ENCODE measurements around the gene LMCD1.

LMCD1 gene

DNA sequence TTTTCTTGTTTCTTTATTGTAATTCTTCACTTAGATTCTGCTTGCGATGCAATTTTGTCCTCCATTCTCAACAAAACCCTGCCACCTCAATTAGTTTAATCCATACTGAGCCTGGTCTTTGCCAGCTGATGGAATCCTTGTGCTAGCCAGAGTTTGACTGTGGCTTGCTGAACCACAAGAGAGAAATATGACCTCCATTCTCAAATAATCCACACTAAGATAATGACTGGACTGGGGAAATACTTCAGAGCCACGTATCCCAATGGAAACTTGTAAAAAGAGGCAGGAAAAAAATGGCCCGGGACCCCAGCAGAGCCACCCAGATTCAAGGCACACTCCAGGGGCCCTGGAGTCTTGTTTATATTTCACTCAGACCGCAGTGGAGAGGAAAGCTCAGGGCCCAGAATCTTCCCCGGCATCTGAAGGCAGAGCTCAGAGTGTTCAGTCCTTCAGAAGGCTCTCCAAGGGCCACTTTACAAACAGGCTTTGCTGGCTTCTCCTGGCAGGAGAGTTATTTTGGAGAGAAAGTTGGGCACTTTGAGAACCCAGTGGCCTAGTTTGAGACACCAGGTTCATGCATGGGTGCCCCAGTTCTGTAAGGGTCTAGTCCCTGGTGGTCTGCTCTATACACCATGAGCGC, 80.3 kb downstream of the LMCD1 start:
- H3K9me3 ChIP-seq (ENCODE audit: severe bottlenecking): no peaks in the 10 kb centered on the region
- DNase-seq: no peak
- TF ChIP-seq, protein P1, sequence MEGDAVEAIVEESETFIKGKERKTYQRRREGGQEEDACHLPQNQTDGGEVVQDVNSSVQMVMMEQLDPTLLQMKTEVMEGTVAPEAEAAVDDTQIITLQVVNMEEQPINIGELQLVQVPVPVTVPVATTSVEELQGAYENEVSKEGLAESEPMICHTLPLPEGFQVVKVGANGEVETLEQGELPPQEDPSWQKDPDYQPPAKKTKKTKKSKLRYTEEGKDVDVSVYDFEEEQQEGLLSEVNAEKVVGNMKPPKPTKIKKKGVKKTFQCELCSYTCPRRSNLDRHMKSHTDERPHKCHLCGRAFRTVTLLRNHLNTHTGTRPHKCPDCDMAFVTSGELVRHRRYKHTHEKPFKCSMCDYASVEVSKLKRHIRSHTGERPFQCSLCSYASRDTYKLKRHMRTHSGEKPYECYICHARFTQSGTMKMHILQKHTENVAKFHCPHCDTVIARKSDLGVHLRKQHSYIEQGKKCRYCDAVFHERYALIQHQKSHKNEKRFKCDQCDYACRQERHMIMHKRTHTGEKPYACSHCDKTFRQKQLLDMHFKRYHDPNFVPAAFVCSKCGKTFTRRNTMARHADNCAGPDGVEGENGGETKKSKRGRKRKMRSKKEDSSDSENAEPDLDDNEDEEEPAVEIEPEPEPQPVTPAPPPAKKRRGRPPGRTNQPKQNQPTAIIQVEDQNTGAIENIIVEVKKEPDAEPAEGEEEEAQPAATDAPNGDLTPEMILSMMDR (IDR thresholded peaks at IDR 0.05; ENCODE audit: low read depth, low read length): no peak
- no peaks in the 10 kb centered on the region for H3K27me3 ChIP-seq (ENCODE audit: insufficient read depth, low read depth, severe bottlenecking)
- H3K36me3 ChIP-seq: no peaks in the 10 kb centered on the region
- H3K4me3 ChIP-seq (ENCODE audit: low read depth, low read length): no peak overlapping the region
- no peak overlapping the region for H3K27ac ChIP-seq

DNA sequence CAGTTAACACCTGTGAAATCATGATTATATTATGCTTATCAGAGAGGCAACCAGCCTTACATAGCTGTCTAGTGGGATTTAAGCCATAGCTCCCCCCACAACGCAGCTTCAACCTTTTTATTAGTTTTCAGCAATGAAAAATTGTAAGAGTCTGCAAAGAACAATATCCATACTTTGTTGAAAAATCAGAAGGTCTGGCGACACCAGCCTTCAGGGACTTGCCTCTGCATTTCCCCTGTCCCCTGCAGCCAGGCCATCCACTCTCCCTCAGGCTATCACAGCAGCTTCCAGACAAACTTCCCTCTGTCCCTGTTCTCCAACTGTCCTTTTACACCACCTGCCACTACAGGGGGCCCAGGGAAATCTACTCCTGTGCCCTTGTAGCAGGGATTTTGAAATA, 83.0 kb downstream of the LMCD1 start:
- H3K36me3 ChIP-seq: no peaks in the 10 kb centered on the region
- TF ChIP-seq, protein P1 (IDR thresholded peaks at IDR 0.05; ENCODE audit: low read depth, low read length): no peak
- H3K27me3 ChIP-seq (ENCODE audit: insufficient read depth, low read depth, severe bottlenecking): no peaks in the 10 kb centered on the region
- no peaks in the 10 kb centered on the region for H3K9me3 ChIP-seq (ENCODE audit: severe bottlenecking)
- H3K27ac ChIP-seq: no peak overlapping the region
- DNase-seq: no peak
- H3K4me3 ChIP-seq (ENCODE audit: low read depth, low read length): no peak overlapping the region

DNA sequence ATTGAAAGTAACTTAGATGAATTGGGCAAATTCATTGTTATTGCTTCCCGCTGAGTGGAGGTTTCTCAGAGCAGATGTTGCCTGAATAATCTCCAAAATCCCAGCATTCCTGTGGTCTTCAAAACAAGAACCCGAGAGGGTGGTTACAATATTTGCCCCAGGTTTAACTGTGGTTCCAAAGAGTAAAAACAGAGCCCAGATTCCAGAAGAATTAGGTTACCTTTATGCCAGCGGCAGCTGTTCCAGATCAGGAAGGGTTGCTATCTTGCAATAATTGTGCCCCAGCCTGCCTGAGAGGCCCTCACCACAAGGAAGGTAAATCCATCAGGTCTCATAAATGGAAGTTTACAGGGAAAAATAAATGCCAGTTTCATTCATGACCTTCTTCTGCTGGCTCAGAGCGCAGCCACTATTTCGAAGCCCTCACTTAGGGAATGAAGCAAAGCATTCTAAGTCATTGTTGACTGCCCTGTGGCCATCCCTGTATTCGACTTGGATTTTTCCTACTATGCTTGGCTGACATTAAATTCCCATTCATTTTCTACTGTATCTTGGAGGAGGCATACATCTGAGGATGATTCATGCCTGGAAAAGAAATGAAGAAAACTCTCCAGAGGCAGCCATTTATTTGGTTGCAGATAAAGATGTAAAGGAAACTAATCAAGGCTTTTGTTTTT, 88.4 kb downstream of the LMCD1 start:
- Histone ChIP-seq H3K4me3 (ENCODE audit: low read depth, low read length) (no peak overlapping the region), H3K9me3 (ENCODE audit: severe bottlenecking) (no peaks in the 10 kb centered on the region), H3K27me3 (ENCODE audit: insufficient read depth, low read depth, severe bottlenecking) (no peaks in the 10 kb centered on the region), H3K36me3 (no peaks in the 10 kb centered on the region), H3K27ac (no peak overlapping the region)
- TF ChIP-seq, protein P1 (IDR thresholded peaks at IDR 0.05; ENCODE audit: low read depth, low read length): no peak
- no peak for DNase-seq

DNA sequence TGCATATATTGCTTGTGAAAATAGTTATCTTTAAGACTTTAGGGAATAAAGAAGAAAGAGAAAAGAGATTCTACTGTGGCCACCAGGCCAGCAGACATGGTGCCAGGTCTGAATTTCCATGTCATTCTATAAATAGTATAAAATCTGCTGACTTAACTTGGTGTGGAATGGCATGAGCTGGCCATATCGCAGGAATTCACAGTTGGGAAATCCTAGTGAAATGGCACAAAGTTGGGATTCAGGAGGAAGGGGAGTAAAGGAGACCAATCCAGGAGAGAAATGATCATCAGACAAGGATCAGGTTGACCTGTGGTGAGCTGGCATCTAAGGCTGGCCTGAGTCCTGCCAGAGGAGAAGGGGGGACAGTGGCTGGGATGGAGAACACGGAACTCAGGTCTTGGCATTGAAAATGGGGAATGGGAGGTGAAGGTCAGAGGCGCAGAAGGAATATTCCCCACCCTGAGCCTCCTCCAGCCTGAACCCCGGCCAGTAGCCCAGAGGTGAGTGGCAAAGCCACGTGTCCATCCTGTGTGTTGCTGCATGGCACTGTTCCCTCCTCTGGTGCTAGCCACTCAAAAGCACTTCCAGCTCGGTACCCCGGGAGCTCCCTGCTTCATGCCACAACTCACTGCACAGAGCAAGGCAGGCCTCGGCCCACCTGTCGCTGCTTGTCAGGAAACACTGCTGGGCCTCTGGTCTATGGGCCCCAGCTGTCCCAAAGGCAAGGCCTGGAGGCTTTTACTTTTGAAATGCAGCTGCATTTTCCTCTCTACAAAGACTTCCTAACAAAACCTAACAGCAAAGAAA, 91.6 kb downstream of the LMCD1 start:
- H3K4me3 ChIP-seq (ENCODE audit: low read depth, low read length): no peak overlapping the region
- H3K27me3 ChIP-seq (ENCODE audit: insufficient read depth, low read depth, severe bottlenecking): no peaks in the 10 kb centered on the region
- H3K36me3 ChIP-seq: no peaks in the 10 kb centered on the region
- H3K9me3 ChIP-seq (ENCODE audit: severe bottlenecking): no peaks in the 10 kb centered on the region
- H3K27ac ChIP-seq: no peak overlapping the region
- TF ChIP-seq, protein P1 (IDR thresholded peaks at IDR 0.05; ENCODE audit: low read depth, low read length): no peak
- no peak for DNase-seq

DNA sequence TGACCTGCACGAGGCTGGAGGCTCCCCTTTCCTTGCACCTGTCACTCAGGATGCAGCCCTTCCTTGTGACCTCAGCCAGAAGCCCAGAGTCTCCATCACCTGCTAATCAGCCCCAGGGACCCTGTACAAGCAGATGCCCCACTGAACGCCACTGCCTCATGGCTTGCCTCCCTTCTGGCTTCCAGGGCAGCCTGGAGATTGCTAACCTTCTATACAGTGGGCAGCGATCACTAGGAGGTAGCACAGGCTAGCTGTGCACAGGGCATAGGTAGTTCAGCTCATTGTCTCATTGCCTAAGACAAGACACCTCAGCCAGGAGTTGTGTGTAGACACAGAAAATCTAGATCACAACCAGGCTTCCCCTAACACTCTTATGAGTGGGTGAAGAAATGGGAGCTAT, 93.6 kb downstream of the LMCD1 start:
- TF ChIP-seq, protein P1 (IDR thresholded peaks at IDR 0.05; ENCODE audit: low read depth, low read length): no peak
- DNase-seq: no peak

More for the DNA sequence above, 93.6 kb downstream of the LMCD1 start:
- Histone ChIP-seq H3K27me3 (ENCODE audit: insufficient read depth, low read depth, severe bottlenecking) (no peaks in the 10 kb centered on the region), H3K4me3 (ENCODE audit: low read depth, low read length) (no peak overlapping the region), H3K27ac (no peak overlapping the region), H3K9me3 (ENCODE audit: severe bottlenecking) (no peaks in the 10 kb centered on the region), H3K36me3 (no peaks in the 10 kb centered on the region)
